HG02588 (cell line): ENCODE results near the gene DCTN3.
A peak's percentile ranks its signal among the peaks of the same experiment; 100 is the strongest.
"Not testable (repeated sequence)": the region's sequence is repeated elsewhere in the genome, so short reads cannot be mapped to it uniquely, and the experiment has no call there.

Source experiments
- ATAC-seq: cut with Tn5 transposase; IDR thresholded peaks from one replicate; pipeline ENCODE4 v1.9.1; 2021; ENCODE audit warnings: mild to moderate bottlenecking, moderate library complexity; ENCODE audit not compliant: unreplicated experiment

The DCTN3 gene

GRCh38 chr9:34647651-34648050, 27.4 kb upstream of the DCTN3 start:
- ATAC-seq: no peak

- ATAC-seq: no peak
These were observed 26.7 kb upstream of the DCTN3 start for GRCh38 chr9:34647084-34647403.

GRCh38 chr9:34646211-34647083, 26.2 kb upstream of the DCTN3 start, which contains the start of gene GALT:
Gene GALT (plus strand): TSS chr9:34646675. CDS start chr9:34646705, 30 bp downstream.
- peak; percentile 84 for ATAC-seq

- ATAC-seq: no peak
These were observed 24.5 kb upstream of the DCTN3 start for GRCh38 chr9:34644766-34645314.

GRCh38 chr9:34642679-34643078, 22.4 kb upstream of the DCTN3 start:
- no peak for ATAC-seq

GRCh38 chr9:34639322-34639721, 19.0 kb upstream of the DCTN3 start:
- not testable (repeated sequence) for ATAC-seq

- ATAC-seq: no peak
These were observed 17.8 kb upstream of the DCTN3 start for GRCh38 chr9:34638138-34638445.

GRCh38 chr9:34637356-34638137, 17.3 kb upstream of the DCTN3 start, which contains the start of gene SIGMAR1:
Gene SIGMAR1 (minus strand): TSS chr9:34637787. CDS start chr9:34637697, 90 bp downstream.
- peak; percentile 90 for ATAC-seq

- no peak for ATAC-seq
These were observed 16.6 kb upstream of the DCTN3 start for GRCh38 chr9:34636791-34637355.

- ATAC-seq: no peak
These were observed 15.3 kb upstream of the DCTN3 start for GRCh38 chr9:34635556-34635955.

GRCh38 chr9:34634551-34635248, 14.4 kb upstream of the DCTN3 start:
- ATAC-seq: no peak

GRCh38 chr9:34633851-34634550, 13.7 kb upstream of the DCTN3 start:
- no peak for ATAC-seq

- no peak for ATAC-seq
These were observed 12.9 kb upstream of the DCTN3 start for GRCh38 chr9:34633166-34633565.

- ATAC-seq: no peak
These were observed 10.3 kb upstream of the DCTN3 start for GRCh38 chr9:34630402-34631154.

GRCh38 chr9:34629491-34629808, 9.2 kb upstream of the DCTN3 start:
- ATAC-seq: no peak

GRCh38 chr9:34628656-34629490, 8.6 kb upstream of the DCTN3 start, which contains the start of gene ARID3C:
Gene ARID3C (minus strand): TSS chr9:34629066. CDS start chr9:34628014, 1,052 bp downstream.
- no peak for ATAC-seq

GRCh38 chr9:34627716-34628655, 7.7 kb upstream of the DCTN3 start:
- ATAC-seq: no peak

GRCh38 chr9:34625186-34625486, 4.8 kb upstream of the DCTN3 start:
- no peak for ATAC-seq
